NK-92 (cell line): ENCODE results near the gene GNAO1.

Experiments
- DNase-seq: peaks from one replicate; lab custom pipeline; 2025; ENCODE audit not compliant: unreplicated experiment; lab: John Stamatoyannopoulos, UW

GNAO1 gene

DNA sequence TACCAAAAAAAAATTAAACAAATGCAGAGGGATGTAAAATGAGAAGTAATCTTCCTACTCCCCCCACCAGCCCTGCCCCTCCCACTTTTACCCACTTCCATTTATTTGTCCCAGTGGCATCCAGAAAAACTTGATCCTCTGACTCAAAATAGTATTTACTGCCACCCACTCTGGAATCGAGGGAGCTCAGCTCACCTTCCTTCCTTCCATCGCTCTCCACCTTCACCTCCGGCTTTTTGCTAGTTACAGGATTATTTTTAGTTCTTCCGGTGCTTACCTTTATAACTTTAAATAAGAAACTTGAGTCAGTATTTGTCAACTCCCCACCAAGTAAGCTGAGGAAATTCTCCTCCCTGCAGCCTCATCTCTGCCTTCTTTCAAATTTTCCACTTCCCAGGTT, 139.2 kb downstream of the GNAO1 start:
- no peak for DNase-seq

DNA sequence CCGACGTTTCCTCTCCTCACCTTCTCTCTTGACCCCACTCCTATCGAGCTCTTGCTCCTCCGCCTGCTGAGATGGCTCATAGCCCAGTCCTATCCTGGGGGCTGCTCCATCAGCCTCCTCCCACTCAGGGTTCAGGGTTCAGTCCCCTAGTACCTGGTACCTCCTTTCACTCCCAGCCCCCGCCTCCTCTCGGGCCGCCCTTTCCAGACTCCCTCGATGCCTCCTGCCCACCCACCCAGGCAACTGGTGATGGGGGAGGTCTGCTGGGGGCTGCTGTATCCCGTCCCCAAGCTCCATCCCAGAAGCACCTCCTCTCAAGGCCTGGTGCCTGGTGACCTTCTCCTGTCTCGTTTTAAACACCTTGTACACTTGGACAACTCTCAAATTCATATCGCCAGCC, 140.1 kb downstream of the GNAO1 start:
- DNase-seq, result no peak

DNA sequence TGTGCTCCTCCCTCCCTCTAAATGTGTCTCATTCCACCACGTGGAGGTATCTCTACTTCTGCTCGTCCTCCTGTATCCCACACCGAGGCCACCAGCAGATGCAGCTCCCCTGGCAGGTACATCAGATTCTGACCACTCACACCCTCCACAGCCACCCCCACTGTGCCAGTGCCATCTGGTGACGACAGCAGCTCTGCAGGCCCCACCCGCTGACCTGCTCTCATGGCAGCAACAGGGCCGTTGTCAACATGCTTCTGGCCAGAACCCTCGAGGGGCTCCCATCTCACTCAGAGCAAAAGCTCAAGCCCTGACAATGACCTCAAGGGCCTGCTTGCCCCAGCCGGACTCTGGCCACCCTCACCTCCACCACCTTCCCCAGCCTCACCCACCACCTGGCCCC, 140.6 kb downstream of the GNAO1 start:
- DNase-seq, result no peak

DNA sequence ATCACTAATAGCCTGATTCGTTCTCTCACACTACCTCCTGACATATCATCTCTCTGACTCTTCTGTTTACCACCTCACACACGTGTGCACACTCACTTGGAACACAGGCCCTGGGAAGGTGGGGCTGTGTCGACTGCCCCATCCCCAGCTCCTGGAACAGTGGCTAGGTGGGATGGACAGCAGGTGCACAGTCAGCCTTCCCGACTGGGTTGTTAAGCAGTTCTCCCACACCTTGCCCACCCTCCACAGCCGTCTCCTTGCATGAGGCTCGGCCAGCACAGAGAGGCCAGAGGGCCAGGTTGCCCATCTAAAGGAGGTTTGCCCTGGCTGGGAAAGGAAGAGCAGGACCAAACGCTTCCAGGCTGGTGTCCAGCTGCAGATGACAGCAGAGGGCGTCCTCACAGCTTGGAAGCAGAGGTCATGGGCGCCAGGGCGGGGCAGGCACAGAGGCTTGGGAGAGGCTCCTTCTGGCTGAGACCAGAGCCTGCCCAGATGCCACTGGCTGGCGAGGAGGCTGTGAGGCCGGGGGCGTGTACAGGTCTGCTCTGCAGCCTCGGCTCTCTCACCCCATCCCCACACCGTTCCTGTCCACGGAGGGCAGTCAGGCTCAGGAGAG, 141.3 kb downstream of the GNAO1 start:
- no peak for DNase-seq

DNA sequence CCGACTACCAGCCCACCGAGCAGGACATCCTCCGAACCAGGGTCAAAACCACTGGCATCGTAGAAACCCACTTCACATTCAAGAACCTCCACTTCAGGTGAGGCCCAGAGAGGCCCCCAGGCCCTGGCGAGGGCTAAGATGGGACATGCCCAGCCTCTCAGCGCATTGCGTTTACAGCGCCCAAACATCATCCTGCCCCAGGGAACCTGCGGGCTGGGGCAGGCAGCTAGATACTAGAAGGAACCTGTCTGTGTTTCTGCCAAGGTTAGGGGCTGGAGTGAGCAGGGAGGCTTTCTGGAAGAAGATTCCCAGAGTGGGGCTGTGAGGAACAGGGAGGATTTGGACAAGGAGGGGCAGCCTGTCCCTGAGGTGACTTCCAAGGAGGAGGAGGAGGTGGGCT, 143.5 kb downstream of the GNAO1 start:
- no peak for DNase-seq

DNA sequence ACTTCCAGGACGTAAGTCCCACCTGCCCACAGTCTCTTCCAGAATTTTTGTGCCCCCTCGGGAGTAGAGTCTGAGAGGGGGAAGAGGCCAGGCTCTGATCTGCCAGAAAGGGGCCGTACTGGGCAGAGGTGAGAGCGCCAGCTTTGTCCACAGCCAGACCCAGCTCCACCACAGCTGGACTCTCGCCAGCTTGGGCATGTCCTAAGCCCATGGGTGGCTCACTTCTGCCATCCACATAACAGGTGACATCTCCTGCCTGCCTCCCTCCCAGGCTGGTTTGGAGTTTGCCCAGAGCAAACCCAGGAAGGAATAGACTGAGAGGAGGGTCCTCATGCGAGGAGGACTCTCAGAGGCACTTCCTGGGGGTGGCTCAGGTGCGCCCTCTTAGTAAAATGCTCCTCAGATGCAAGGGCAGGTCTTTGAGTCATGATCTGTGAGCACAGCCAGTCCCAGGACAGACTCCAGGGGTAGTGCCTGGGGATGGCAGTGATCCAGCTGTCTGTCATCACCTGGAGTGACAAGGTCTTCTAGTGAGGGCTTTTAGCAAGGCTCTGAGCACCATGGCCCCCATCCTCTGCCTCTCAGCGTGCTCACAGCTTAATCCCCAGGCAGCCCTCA, 144.9 kb downstream of the GNAO1 start:
- no peak for DNase-seq

DNA sequence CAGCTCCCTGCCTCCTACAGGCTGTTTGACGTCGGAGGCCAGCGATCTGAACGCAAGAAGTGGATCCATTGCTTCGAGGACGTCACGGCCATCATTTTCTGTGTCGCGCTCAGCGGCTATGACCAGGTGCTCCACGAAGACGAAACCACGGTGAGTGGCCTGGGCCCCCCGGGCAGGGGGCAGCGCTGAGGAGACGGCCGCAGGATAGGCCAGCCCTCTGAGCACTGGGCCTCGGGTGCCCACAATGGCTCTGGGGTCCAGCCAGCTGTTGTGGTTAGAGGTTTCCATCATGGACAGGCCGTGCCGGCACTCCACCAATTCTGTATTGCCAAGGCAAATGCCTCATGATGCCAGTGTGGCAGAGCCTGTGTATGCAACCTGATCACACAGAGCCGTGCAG, 145.4 kb downstream of the GNAO1 start:
- no peak for DNase-seq

DNA sequence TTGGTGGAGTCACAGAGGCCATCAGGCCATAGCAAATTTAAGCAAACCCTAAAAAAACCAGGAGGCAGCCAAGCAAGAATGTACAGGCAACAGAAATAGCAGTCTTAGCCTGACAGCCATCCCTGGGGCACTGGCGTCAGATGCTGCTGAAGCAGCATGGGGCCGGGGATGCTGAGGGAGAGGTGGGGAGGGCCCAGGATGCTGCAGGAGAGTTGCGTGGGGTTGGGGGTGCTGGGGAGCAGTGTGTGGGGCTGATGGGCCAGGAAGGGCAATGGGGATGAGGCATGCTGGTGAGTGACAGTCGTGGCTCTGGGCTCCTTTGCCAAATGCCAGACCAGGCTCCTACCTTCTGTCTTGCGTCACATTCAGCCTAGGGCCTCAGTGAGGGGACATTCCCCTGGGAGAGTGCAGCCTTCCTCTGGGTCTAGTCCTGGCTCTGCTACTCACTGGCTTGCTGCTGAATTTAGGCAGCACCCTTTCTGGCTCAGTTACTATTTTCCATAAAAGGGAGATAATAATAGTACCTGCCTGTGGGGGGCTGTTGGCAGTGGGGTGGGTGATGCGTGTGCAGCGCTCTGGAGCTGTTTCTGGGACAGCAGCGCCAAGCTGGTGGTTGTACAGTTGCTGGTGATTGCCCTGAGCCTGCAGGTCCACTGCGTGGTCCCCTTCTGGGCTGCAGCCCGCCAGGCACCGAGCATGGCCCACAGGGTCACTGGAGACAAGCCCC, 146.0 kb downstream of the GNAO1 start:
- no peak for DNase-seq

DNA sequence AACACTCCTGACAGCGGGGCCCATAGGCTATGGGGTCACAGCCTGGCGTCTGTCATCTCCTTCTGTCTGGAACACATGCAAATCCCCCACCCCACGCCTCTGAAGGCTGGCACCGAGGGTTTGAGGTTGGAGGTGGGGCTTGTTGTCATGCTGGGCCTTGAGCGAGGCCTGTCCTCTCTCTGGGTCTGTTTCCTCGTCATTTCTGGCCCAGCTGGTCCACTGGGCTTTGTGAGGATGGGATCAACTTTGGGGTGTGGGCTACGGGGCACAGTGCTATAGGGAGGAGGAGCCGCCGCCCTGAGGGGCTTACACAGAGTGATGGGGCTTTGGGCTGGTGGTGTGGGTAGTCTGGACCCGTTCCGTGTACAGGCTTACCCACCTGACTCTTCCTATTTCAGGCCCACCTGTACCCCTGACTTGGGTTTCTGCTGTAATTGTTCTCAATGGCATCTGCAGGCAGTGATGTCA, 146.6 kb downstream of the GNAO1 start:
- DNase-seq, result no peak

DNA sequence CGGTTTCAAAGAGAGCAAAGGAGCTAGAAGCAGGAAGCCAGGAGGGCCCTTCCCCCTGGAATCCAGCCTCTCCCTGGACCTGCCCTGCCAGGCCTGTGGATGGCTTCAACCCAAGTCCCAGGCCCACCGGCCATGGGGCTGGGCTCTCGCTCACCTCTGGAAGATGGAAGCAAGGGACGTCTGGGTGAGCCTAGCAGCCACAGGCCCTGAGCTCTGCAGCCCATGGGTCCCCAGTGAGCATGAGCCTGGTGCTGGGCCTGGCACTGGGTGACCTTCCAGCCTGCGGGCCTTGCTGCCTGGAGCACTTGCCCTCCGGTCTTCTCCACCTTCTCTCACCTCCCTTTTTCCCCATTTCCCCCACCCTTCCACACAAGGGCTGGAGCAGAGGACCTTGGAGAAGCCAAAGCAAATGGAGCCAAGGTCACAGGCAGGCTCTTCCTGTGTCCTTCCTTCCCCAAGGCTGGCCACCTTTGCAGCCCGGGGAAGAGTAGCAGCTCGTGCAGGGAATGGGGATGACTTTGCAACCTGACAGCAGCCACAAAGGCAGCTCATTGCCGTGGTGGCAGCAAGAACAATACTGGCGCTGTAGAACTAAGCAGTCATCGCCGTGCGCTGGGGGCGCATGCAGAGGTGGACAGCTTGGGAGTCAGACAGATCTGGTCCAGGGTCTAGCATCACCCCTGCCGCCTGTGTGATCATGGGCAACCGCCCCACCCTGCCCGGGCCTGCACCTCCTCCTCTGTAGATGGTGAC, 147.5 kb downstream of the GNAO1 start:
- no peak for DNase-seq

DNA sequence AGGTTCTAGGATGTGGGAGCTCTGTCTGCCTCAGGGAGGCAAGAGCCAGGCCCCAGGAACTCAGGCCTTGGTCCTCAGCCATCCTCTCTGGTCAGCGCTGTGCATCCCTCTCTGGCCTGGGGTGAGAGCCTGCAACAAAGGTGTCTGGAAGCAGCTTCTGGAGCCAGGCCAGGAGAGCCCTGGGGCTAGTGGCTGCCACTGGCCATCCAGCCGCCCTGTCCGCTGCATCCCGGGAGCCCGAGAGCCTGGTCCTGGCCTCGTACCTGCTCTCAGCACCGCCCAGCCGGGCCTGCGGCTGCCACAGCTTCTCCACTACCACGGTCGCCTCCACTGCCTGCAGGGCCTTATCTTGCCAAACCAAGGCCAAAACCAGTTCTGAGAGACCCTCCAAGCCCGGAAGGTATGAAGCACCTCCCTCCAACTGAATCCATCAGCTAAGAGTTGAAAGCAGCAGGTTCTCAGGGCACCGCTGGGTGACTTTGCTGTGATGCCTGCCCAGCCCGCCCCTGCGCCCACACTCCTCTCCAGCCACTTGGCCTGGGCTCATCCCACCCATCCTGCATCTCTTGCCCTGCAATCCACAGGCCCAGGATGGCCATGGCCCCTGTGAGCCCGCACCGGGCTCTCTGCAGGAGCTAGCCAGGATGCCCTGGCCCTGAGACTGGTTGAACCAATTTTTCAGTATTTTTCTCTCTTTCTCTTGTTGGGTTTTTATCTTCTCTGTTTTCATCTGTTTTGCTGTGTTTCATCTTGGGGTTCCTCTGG, 148.3 kb downstream of the GNAO1 start:
- no peak for DNase-seq

DNA sequence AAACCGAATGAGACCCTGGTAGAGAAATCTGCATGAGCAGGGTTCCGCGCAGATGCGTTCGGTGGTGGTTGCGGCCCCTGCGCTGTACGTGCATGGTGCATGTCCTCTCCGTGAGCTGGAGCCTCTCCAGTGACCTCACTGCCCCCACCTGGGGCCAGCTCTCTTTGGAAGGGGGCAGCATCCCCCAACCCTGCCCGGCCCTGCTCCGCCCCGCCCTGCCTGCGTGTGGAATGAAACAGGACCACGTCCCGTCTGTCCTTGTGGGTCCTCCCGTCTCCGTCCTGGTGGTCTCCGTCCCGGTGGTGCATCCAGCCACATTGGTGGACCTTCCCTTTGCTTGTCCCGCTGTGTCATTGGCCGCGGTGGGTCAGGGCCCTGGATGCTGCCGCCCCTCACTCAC, 149.1 kb downstream of the GNAO1 start:
- DNase-seq, result no peak

DNA sequence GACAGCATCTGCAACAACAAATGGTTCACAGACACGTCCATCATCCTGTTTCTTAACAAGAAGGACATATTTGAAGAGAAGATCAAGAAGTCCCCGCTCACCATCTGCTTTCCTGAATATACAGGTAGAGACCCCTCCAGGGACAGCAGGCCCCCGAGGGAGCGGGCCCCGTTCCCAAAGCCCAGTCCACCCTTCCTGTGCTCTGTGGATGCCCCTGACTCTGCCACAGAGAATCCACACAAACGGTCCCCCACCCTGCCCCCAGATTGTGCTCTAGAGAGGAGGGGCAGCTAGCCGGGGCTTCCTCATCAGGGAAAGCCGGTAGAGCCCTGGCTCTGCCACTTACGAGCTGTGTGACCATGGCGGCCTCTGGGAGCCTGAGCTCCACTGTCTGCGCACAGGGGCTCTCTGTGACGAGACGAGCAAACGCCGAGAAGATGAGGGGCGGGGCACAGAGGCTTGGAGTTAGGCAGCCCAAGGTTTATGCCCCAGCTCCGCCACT, 149.6 kb downstream of the GNAO1 start:
- DNase-seq, result no peak

DNA sequence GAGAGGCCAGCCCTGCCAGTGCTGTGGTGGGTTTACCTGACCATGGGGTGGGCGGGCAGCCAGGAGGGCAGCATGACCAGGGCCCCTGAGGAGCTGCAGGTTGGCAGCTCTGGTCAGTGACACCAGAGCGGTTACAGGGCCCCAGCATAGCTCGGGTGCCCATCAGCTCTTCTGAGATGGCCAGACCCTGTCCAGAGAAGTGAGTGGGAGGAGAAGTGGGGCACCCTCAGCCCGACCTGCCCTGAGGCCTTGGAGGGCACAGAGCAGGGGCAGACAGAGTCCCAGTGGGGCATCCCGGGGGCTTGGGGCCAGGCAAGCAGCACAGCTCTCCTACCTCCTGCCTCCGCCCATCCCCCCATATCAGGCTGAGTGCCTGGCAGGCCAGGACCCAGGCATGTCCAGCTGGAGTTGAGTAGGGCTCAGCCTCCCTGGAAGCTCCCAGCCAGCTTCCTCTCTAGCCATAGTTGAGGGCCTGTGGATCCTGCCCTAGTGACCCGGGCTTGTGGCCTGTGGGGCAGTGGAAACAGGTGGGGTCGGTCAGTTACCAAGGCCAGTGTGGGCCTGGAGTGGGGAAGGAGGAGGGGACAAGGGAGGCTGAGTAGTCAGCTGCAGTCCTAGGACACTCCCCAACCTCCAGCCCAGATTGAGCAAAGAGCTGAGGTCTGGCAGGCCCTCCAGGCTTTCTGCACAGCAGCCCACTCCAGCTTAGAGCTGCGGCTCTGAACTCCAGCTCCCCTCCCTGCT, 150.5 kb downstream of the GNAO1 start:
- DNase-seq, result no peak

DNA sequence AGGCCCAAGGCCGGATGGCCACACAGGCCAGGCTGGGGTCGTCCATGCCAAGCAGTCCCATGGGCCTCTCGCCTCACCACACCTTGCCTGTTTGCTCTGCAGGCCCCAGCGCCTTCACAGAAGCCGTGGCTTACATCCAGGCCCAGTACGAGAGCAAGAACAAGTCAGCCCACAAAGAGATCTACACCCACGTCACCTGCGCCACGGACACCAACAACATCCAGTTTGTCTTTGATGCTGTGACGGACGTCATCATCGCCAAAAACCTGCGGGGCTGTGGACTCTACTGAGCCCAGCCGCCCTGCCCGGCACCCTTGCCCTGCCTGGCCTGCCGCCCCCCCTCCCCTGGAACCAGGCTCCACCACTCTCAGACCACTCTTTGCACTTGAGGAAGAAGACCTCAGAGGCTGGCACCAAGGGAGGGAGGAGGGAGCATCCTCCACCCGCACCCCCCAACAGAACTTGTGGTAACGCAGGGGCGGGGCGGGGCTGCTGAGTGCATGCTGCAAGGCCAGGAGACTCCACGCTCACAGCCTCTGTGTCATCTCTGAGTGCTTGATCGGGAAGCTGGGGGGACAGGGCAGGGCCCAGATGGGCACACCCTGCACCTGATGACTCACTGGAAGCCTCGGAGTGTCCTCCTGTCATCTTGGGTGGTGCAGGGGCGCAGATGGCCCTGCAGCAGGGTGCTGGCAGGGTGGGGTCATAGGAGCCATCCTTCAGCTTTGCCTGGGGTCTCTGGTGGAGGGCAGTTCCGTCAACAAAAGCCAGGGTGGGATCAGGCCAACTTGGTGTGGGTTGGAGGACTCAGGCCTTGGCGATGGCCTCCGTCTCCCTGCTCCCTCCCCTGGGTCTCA, 152.6 kb downstream of the GNAO1 start:
- no peak for DNase-seq

DNA sequence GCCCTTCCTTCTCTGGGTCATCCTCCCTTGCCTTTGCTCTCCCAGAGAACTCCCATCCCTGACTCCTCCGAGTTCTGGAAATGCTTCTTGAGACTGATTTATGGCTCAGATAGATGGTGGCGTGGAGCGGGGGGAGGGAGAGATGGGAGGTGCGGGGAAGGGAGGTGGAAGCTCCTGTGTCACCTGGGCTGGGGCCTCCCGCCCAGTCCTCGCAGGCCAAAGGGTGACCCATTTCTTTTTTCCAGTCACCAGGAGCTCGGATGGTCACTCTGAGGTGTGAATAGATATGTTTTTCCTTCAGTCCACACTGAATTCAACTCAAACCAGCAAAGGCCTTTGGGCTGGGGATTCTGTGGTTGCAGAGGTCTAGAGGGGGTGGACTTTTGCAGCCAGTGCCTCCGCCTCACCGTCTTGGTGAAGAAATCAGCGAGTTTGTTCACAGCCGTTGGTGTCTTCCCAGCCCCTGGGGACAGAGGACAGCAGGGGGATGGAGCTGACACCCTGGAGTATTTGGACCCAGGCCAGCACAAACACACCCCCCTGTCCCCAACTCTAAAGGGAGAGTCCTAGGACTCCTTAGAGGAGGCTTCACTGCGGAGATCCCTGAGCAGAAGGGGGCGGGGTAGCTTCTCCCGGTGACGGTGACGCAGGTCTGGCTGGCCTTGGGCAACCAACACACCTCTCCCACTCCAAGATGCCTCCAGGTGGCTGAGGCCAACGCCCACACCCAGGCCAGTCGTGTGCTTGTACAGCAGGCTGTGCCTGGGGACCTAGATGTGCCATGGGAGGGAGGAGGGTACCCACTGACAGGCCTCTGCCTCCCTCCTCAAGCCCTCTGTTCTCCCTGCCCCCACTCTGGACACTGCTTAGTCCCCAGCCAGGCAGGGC, 153.5 kb downstream of the GNAO1 start:
- no peak for DNase-seq

DNA sequence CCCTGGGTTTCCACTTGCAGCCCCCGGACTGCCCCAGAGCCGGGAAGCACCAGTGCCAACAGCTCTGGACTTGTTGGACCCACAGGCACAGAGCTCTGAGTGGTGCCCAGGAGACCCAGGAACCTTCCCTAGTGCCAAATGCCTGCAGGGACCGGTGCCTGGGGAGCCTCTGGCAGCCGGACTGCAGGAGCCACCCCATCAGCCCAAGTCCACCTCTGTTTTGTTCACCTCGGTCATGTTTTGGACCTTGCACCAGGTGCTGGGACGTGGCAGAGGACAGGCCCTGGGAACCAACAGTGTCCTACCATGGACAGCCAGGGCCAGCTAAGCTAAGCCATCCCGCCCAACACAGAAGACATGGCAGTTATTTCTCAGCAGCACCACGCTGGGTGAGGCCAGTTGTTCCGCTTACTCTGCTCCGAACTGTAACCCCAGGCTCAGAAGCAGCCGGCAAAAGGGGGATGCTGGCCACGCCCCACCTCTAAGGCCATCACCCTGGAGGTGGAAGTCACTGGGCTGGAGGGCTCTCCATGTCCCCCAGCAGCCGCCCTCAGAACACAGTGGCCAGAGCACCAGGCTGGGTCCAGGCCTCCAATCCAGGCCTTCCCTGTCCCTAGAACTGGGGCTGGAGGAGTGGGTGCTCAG, 154.2 kb downstream of the GNAO1 start:
- DNase-seq, result no peak
